Measurements from ENCODE around the gene SEMA4D.

SEMA4D gene

DNA sequence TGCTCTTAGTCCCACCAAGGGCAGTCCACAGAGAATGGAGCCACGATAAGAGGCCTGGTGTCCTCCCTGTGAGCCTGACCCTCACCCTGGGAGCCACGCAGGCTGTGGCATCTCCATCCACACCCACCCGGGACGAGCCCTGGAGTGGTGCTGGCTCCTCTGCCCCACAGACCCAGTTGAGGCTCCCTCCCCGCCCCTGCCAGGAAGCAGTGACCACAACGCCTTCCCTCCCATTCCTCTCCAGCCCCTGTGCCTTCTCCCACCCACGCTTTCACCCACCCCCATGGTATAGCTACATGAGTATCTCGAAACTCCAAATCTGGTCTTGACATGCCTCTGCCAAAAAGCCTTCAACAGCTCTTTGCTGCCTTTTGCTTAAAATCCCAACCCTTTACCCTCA is 57.9 kb downstream of the SEMA4D start:
- H3K27ac Mint-ChIP-seq = peak overlapping the region; percentile 80
- no peaks in the 10 kb centered on the region for H3K9me3 Mint-ChIP-seq
- H3K4me3 Mint-ChIP-seq = peak overlapping the region; percentile 1
- H3K4me1 Mint-ChIP-seq (ENCODE audit: low read depth) = peaks cover 62% of the 10 kb centered on the region
- H3K36me3 Mint-ChIP-seq (ENCODE audit: low read depth) = peaks cover 31% of the 10 kb centered on the region
- H3K27me3 Mint-ChIP-seq (ENCODE audit: low read depth) = no peaks in the 10 kb centered on the region

- no peaks in the 10 kb centered on the region for H3K27me3 Mint-ChIP-seq (ENCODE audit: low read depth)
- peaks cover 58% of the 10 kb centered on the region for H3K4me1 Mint-ChIP-seq (ENCODE audit: low read depth)
- H3K36me3 Mint-ChIP-seq (ENCODE audit: low read depth) = peaks cover 28% of the 10 kb centered on the region
- peak overlapping the region; percentile 26 for H3K27ac Mint-ChIP-seq
- H3K4me3 Mint-ChIP-seq = no peak overlapping the region
- H3K9me3 Mint-ChIP-seq = no peaks in the 10 kb centered on the region
These were observed 58.3 kb downstream of the SEMA4D start for GRCh38 chr9:89439571-89439970.

DNA sequence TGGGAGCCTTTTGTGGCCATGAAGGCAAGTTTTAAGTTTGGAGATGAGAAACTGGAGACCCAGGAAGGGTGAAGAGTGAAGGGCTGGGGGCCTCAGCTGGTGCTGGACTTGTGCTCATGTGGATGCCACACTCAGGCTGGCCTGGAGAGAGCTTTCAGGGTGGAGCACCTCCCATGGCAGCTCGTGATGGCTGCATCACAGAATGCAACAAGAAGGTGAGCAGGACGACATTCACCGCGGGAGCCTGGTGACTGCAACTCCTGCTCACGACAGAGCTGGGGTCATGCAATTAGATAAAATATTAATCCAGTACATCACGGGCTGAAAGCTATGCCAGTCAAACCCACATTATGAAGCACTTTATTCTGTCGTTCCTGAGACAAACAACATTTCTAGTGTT is 59.7 kb downstream of the SEMA4D start:
- H3K4me3 Mint-ChIP-seq = no peak overlapping the region
- no peaks in the 10 kb centered on the region for H3K27me3 Mint-ChIP-seq (ENCODE audit: low read depth)
- no peaks in the 10 kb centered on the region for H3K9me3 Mint-ChIP-seq
- H3K27ac Mint-ChIP-seq = peak overlapping the region; percentile 71
- H3K36me3 Mint-ChIP-seq (ENCODE audit: low read depth) = peaks cover 21% of the 10 kb centered on the region
- peaks cover 55% of the 10 kb centered on the region for H3K4me1 Mint-ChIP-seq (ENCODE audit: low read depth)

DNA sequence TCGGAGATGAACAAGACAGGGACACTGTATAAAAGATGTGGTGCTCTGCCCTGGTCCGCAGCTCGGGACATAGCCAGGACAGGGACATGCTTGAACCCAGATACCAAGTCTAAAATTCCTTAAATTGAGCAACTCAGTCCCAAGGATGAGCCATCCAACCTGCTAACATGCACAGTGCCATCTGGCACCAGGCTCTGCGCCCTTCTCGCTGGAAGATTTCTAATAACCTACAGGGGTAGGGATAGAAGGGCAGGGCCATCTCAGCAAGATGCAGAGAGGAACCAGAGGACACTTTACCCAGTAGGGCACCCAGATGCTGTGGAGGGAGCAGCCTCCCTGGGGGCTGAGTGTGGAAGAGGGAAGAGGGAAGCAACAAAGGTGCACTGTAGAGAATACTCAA is 60.1 kb downstream of the SEMA4D start:
- Mint-ChIP-seq H3K9me3 (no peaks in the 10 kb centered on the region), H3K27me3 (ENCODE audit: low read depth) (no peaks in the 10 kb centered on the region), H3K36me3 (ENCODE audit: low read depth) (peaks cover 21% of the 10 kb centered on the region), H3K4me1 (ENCODE audit: low read depth) (peaks cover 55% of the 10 kb centered on the region), H3K4me3 (no peak overlapping the region), H3K27ac (peak overlapping the region; percentile 71)

DNA sequence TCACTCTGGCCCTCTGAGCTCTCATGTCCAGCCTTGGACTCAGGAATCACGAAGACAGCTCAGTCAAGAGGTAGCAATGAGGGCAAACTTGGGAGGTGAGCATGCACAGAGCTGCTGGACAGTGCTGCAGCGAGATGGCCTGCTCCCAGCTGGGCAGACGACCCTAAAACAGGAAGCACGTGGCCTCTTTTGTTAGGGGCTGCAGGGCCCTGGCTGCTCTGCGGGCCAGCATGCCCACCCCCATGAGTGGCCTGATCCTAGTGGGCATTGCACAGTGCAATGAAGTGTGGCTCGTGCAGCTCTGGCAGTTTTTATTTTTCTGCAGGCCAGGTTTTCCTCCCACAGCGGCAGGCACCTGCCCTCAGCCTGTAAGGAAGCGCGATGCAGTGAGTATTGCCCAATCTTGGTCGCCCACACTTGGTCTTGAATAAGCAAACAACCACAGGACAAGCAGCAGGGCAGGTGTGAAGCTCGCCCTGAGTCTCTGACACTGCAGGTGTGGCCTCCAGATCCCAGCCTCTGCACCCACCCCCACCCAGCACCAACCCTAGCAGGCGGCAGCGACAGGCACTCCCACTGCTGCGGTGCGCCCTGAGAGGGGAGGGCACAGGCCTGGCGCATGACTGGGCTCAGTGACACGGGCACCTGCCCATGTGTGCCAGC is 60.8 kb downstream of the SEMA4D start:
- H3K4me3 Mint-ChIP-seq = no peak overlapping the region
- H3K4me1 Mint-ChIP-seq (ENCODE audit: low read depth) = peaks cover 53% of the 10 kb centered on the region
- H3K36me3 Mint-ChIP-seq (ENCODE audit: low read depth) = peaks cover 21% of the 10 kb centered on the region
- no peaks in the 10 kb centered on the region for H3K9me3 Mint-ChIP-seq
- H3K27ac Mint-ChIP-seq = no peak overlapping the region
- no peaks in the 10 kb centered on the region for H3K27me3 Mint-ChIP-seq (ENCODE audit: low read depth)

DNA sequence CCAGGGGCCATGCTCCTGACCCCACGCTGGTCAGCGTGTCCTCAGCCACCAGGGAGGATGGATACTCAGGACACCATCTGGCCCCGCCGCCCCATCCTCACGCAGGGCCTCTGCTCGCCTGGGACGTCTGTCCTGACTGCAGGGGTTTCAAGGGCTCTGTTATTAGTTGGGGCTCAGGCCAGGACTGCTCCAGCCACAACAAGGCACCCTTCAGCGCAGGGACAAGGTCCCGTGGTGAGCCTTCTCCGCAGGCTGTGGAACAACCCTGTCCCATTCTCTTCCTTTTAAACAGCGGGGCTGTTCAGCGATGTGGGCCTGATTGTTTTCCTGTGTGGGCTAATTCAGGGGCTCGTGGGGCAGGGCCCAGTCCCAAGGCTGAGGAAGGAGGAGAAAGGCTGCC is 61.6 kb downstream of the SEMA4D start:
- peaks cover 20% of the 10 kb centered on the region for H3K36me3 Mint-ChIP-seq (ENCODE audit: low read depth)
- peak overlapping the region; percentile 20 for H3K27ac Mint-ChIP-seq
- no peaks in the 10 kb centered on the region for H3K27me3 Mint-ChIP-seq (ENCODE audit: low read depth)
- H3K4me3 Mint-ChIP-seq = no peak overlapping the region
- H3K9me3 Mint-ChIP-seq = no peaks in the 10 kb centered on the region
- peaks cover 55% of the 10 kb centered on the region for H3K4me1 Mint-ChIP-seq (ENCODE audit: low read depth)

- Mint-ChIP-seq H3K9me3 (no peaks in the 10 kb centered on the region), H3K4me3 (no peak overlapping the region), H3K27ac (peak overlapping the region; percentile 49), H3K27me3 (ENCODE audit: low read depth) (no peaks in the 10 kb centered on the region), H3K4me1 (ENCODE audit: low read depth) (peaks cover 49% of the 10 kb centered on the region), H3K36me3 (ENCODE audit: low read depth) (peaks cover 12% of the 10 kb centered on the region)
These were observed 62.7 kb downstream of the SEMA4D start for GRCh38 chr9:89435071-89435823.

- peak overlapping the region; percentile 36 for H3K27ac Mint-ChIP-seq
- H3K4me3 Mint-ChIP-seq = no peak overlapping the region
- peaks cover 9% of the 10 kb centered on the region for H3K36me3 Mint-ChIP-seq (ENCODE audit: low read depth)
- H3K9me3 Mint-ChIP-seq = no peaks in the 10 kb centered on the region
- H3K27me3 Mint-ChIP-seq (ENCODE audit: low read depth) = no peaks in the 10 kb centered on the region
- peaks cover 50% of the 10 kb centered on the region for H3K4me1 Mint-ChIP-seq (ENCODE audit: low read depth)
These were observed 63.3 kb downstream of the SEMA4D start for GRCh38 chr9:89434636-89435035.

DNA sequence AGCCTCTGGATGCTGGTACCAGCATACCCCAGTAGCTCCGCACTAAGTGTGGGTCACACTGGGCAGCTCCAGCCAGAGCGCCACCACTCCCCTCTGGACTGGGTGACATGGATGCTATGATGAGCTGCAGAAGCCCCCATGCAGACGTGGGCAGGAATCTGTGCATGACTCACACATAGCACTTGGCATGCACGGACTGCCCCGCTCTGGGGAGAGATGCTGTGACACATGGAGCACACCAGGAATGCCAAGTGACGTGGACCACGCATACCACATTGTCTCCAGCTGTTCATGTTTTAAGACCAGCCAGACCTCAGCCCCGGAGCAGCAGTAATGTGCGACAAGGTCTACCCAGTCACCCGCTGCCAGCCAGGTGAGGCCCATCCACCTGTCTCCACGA is 64.1 kb downstream of the SEMA4D start:
- peaks cover 55% of the 10 kb centered on the region for H3K4me1 Mint-ChIP-seq (ENCODE audit: low read depth)
- H3K36me3 Mint-ChIP-seq (ENCODE audit: low read depth) = peaks cover 12% of the 10 kb centered on the region
- H3K27me3 Mint-ChIP-seq (ENCODE audit: low read depth) = no peaks in the 10 kb centered on the region
- H3K9me3 Mint-ChIP-seq = no peaks in the 10 kb centered on the region
- H3K27ac Mint-ChIP-seq = no peak overlapping the region
- H3K4me3 Mint-ChIP-seq = no peak overlapping the region

DNA sequence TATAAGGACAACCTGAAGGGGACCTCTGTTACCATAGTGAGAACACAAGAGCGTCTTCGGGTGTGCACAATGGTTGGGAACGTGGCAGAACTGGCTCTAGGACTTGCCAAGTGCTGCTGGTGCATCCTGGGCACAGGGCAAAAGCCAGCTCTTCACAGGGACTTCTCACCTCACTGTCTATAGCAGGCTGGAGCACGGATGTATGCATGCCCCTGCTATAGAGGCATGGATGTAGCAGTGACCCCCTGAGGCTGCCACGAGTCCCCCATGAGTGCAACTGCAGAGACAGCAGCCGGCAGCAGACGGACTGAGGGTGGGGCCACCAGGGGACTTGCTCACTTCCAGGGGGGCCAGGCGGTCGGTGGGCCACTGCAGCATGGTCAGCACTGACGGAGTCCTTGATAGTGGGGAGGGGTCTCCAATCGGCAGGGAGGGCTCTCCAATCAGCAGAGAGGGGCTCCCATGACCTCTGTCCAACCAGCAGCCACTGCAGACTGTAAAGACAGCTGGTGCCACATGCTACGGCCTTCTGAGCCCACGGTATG is 64.9 kb downstream of the SEMA4D start:
- Mint-ChIP-seq H3K27ac (peak overlapping the region; percentile 19), H3K4me1 (ENCODE audit: low read depth) (peaks cover 59% of the 10 kb centered on the region), H3K27me3 (ENCODE audit: low read depth) (no peaks in the 10 kb centered on the region), H3K36me3 (ENCODE audit: low read depth) (peaks cover 13% of the 10 kb centered on the region), H3K4me3 (no peak overlapping the region), H3K9me3 (no peaks in the 10 kb centered on the region)

GRCh38 chr9:89431930-89432725 is 65.8 kb downstream of the SEMA4D start:
- Mint-ChIP-seq H3K4me3 (no peak overlapping the region), H3K36me3 (ENCODE audit: low read depth) (peaks cover 14% of the 10 kb centered on the region), H3K27ac (peak overlapping the region; percentile 80), H3K27me3 (ENCODE audit: low read depth) (no peaks in the 10 kb centered on the region), H3K9me3 (no peaks in the 10 kb centered on the region), H3K4me1 (ENCODE audit: low read depth) (peaks cover 59% of the 10 kb centered on the region)

DNA sequence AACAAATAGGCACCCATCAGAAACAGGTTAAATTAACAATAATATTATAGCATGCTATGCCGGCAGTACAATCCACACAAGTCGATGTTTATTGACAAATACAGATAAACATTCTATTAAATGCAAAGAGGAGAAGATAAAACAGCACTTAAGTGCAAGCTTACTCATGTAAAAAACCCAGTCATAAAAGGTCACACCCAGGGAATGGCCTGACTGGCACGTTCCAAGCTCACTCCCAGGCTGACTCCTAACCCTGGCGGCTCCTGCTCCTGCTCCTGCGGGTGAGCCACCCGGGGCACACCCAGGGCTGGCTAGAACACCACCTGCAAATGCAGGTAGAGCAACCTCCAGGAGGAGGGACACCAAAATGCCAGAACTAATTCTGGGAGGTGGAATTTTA is 66.9 kb downstream of the SEMA4D start:
- Mint-ChIP-seq H3K4me1 (ENCODE audit: low read depth) (peaks cover 66% of the 10 kb centered on the region), H3K27me3 (ENCODE audit: low read depth) (no peaks in the 10 kb centered on the region), H3K9me3 (no peaks in the 10 kb centered on the region), H3K36me3 (ENCODE audit: low read depth) (peaks cover 23% of the 10 kb centered on the region), H3K4me3 (no peak overlapping the region), H3K27ac (no peak overlapping the region)

GRCh38 chr9:89428901-89429890 is 68.7 kb downstream of the SEMA4D start:
- Mint-ChIP-seq H3K36me3 (ENCODE audit: low read depth) (peaks cover 35% of the 10 kb centered on the region), H3K4me3 (no peak overlapping the region), H3K4me1 (ENCODE audit: low read depth) (peaks cover 72% of the 10 kb centered on the region), H3K27me3 (ENCODE audit: low read depth) (no peaks in the 10 kb centered on the region), H3K9me3 (peaks cover 4% of the 10 kb centered on the region), H3K27ac (peak overlapping the region; percentile 90)

Measured in T-helper 1 cell treated with Interleukin-12 subunit alpha and Interleukin-12 subunit beta and Interleukin-4 antibody, amounts not matched to agents 30 μg/mL and 1 μg/mL, for 36 hours (primary cell).